NCI-H2107 treated with DMSO at 0.1 percent for 48 hours (cell line): ENCODE results near the gene UBE2S.
"Not testable (repeated sequence)": the region's sequence is repeated elsewhere in the genome, so short reads cannot be mapped to it uniquely, and the experiment has no call there.

ENCODE experiments used
- DNase-seq: peaks from one replicate; lab custom pipeline; 2025; ENCODE audit not compliant: unreplicated experiment; lab: John Stamatoyannopoulos, UW

Gene UBE2S

GRCh38 chr19:55407550-55407799 lies at the start of gene UBE2S:
TSS of gene UBE2S (minus strand) at chr19:55407788. CDS start at chr19:55407589, 199 bp downstream.
- not testable (repeated sequence) for DNase-seq

- no peak for DNase-seq
Observed at GRCh38 chr19:55456347-55456746, 48.8 kb upstream of the UBE2S start.

- DNase-seq: no peak
Observed at GRCh38 chr19:55455576-55456235, 48.1 kb upstream of the UBE2S start.

GRCh38 chr19:55454787-55455243 lies 47.2 kb upstream of the UBE2S start:
- DNase-seq: no peak

GRCh38 chr19:55453511-55454260 lies 46.1 kb upstream of the UBE2S start:
- DNase-seq: no peak

- DNase-seq: no peak
Observed at GRCh38 chr19:55452749-55453346, 45.3 kb upstream of the UBE2S start.

- DNase-seq: no peak
Observed at GRCh38 chr19:55451965-55452748, 44.6 kb upstream of the UBE2S start.

- no peak for DNase-seq
Observed at GRCh38 chr19:55451163-55451964, 43.8 kb upstream of the UBE2S start.

GRCh38 chr19:55449469-55449868 lies 41.9 kb upstream of the UBE2S start:
- DNase-seq: no peak

GRCh38 chr19:55448175-55448490 lies 40.5 kb upstream of the UBE2S start:
- DNase-seq: not testable (repeated sequence)

- DNase-seq: peak; percentile 22
Observed at GRCh38 chr19:55447421-55448174, 40.0 kb upstream of the UBE2S start.

GRCh38 chr19:55446060-55446459 lies 38.5 kb upstream of the UBE2S start:
- peak; percentile 6 for DNase-seq

- DNase-seq: no peak
Observed at GRCh38 chr19:55444646-55445045, 37.1 kb upstream of the UBE2S start.

- DNase-seq: no peak
Observed at GRCh38 chr19:55443824-55444480, 36.4 kb upstream of the UBE2S start.

GRCh38 chr19:55443045-55443823 lies 35.6 kb upstream of the UBE2S start, which contains the start of gene SHISA7:
TSS of gene SHISA7 (minus strand) at chr19:55443300. CDS start at chr19:55442863, 437 bp downstream.
- no peak for DNase-seq

GRCh38 chr19:55442372-55442961 lies 34.9 kb upstream of the UBE2S start:
- DNase-seq: peak; percentile 24

- no peak for DNase-seq
Observed at GRCh38 chr19:55441692-55442321, 34.2 kb upstream of the UBE2S start.

- DNase-seq: no peak
Observed at GRCh38 chr19:55441319-55441691, 33.7 kb upstream of the UBE2S start.
